Measurements from ENCODE around the gene NFIX.

- no peak for TF ChIP-seq CTCF (IDR thresholded peaks at IDR 0.05)
- TF ChIP-seq POLR2A (IDR thresholded peaks at IDR 0.05): no peak
Measured at GRCh38 chr19:13076320-13076719, 81.0 kb downstream of the NFIX start.
